Renal cortical epithelial cell (primary cell): Measurements from ENCODE around the gene SH3BGRL. TPM values are rescaled to one million over a fixed set of nuclear protein-coding genes. Genes with fewer than 3 reads are reported as not detected.

Experiments
- DNase-seq: peaks from one replicate; pipeline ENCODE4 v3.0.0-alpha.2; 2011; ENCODE audit warnings: low read depth
- total RNA-seq: library from RNA; depleted of rRNA; stranded (reverse); fragments of >200 nt; gene quantifications from 2 replicates; pipeline ENCODE4 v1.2.3, GENCODE V29; 2014

Gene SH3BGRL
- 35.4 and 101 TPM in 2 replicates for total RNA-seq

DNA sequence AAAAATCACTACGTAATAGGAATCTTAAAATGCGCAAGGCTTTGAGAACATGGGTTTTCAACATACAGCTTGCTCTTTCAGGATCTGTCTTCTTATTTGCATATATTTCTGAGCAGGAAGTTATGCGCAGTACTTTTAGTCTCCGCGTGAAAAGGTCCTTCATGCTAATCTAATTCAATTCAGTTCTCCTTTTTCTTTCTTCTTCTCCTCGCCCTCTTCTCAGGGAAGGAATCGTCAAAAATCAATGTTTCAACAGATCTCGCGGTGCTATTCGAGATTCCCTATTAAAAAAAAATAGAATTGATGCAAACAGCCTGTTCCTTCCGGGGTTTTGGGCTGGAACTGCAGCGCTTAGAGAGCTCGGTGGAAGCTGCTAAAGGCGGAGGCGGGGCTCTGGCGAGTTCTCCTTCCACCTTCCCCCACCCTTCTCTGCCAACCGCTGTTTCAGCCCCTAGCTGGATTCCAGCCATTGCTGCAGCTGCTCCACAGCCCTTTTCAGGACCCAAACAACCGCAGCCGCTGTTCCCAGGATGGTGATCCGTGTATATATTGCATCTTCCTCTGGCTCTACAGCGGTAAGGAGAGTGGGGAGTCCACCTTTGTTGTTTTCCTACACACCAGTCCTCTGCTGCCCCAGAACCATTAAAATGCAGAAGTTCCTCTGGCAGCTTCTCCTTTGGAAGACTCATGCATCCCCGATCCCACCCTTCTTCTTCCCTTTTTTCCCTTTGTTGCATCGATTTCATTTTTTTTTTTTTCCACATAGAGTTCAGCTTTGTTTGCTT, at the start of gene SH3BGRL, which contains the start of gene HMGN5:
Gene SH3BGRL (plus strand): TSS at position 432 of the 785 bp plus-strand sequence. CDS start 99 bp downstream, at position 531.
Gene HMGN5 (minus strand): TSS at position 243 of the 785 bp plus-strand sequence. CDS start 80,364 bp downstream, outside the sequence.
- peak; percentile 80 for DNase-seq

GRCh38 chrX:81168391-81168790, 33.5 kb upstream of the SH3BGRL start:
- DNase-seq = no peak

DNA sequence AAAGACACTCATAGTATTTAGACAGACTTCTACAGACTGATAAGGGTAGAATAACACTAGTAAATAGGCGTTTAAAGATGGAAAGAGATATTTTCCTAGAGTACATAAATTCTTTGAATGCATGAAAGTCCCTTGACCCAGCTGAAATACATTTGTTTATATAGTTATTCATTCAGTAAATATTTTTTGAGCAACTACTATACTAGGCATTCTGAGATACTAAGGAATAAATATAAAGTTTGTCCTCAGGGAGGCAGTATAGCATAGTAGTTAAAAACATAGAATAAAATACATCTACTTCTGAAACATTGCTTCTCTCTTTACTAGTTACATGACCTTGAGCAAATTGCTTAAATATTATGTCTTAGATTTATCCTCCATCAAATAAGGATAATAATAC, 27.6 kb upstream of the SH3BGRL start:
- peak; percentile 16 for DNase-seq

DNA sequence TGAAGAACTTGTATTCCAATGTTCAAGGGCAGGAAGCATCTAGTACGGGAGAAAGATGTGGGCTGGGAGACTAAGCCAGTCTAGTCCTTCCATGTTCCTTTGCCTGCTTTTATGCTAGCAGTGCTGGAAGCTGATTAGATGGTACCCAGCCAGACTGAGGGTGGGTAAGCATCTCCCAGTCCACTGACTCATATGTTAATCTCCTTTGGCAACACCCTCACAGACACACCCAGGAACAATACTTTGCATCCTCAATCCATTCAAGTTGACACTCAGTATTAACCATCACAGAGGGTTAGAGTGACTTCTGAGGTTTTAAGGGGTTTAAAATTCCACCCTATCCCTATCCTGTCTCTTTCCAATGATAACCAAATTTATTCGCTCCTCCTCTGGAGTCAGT, 6.6 kb upstream of the SH3BGRL start:
- no peak for DNase-seq

- DNase-seq = peak; percentile 38
Measured at GRCh38 chrX:81195712-81196111, 6.2 kb upstream of the SH3BGRL start.

- DNase-seq = no peak
Measured at GRCh38 chrX:81201071-81201470, 831 bp upstream of the SH3BGRL start.

GRCh38 chrX:81202456-81202819, 536 bp downstream of the SH3BGRL start:
- DNase-seq = no peak

- no peak for DNase-seq
Measured at GRCh38 chrX:81202943-81203342, 1.0 kb downstream of the SH3BGRL start.

DNA sequence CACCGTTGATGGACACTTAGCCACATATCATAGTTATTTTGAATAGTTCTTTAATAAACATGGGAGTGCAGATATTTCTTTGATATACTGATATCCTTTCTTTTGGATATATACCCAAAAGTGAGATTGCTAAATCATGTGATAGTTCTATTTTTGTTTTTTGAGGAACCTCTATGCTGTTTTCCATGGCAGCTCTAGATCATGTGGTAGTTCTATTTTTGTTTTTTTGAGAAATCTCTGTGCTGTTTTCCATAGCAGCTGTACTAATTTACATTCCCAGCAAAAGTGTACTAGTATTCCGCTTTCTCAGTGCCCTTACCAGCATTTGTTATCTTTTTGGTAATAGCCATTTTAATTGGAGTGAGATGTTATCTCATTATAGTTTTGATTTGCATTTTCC, 3.6 kb downstream of the SH3BGRL start:
- DNase-seq = no peak

- DNase-seq = no peak
Measured at GRCh38 chrX:81206476-81206875, 4.6 kb downstream of the SH3BGRL start.

DNA sequence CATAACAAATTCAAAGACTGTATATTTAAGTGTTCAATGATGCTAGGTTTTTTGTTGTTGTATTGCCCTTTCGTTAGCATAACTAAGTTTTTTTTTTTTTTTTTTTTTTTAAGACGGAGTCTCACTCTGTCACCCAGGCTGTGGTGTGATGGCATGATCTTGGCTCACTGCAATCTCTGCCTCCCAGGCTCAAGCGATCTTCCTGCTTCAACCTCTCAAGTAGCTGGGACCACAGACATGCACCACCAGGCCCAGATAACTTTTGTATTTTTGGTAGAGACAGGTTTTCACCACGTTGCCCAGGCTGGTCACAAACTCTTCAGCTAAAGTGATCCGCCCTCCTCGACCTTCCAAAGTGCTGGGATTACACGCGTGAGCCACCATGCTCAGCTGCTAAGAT, 7.0 kb downstream of the SH3BGRL start:
- DNase-seq = no peak

DNA sequence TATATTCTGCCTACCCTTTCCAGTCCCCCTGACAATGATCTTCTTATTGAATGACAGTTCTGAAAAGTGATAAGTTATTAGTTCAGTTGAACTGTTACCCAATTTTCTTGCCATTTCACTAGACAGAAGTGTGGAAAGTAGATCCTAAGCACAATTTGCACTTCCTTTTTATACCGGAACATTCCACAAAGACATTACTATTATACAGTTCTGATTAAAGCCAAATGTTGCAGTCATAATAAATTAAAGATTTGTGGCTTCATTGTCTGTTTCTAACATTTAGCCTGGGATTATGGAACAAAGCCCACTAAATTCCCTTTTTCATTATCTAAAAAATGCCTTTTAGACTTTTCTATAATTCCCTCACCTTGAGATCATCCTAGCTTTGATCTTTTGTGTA, 13.8 kb downstream of the SH3BGRL start:
- no peak for DNase-seq

- DNase-seq = no peak
Measured at GRCh38 chrX:81229229-81229628, 27.3 kb downstream of the SH3BGRL start.

- DNase-seq = no peak
Measured at GRCh38 chrX:81229901-81230300, 28.0 kb downstream of the SH3BGRL start.

DNA sequence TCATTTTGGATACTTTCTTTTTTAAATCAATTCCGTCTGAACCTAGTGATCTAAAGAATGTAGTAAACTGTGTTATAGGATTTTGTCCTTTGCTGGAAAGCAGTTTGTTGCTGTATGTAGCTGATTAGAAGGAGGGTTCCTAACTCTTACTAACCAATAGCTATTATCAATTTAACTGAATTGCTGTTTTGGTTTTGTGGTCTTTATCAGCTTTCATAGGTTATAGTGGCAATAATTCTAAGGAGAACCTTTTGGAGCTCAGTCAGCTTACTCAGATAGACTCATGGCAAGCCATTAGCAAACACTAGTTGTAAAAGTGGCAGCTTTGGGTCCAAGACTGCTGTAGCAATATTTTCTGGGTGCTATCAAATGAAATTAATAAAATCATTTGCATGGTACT, 29.6 kb downstream of the SH3BGRL start:
- no peak for DNase-seq

DNA sequence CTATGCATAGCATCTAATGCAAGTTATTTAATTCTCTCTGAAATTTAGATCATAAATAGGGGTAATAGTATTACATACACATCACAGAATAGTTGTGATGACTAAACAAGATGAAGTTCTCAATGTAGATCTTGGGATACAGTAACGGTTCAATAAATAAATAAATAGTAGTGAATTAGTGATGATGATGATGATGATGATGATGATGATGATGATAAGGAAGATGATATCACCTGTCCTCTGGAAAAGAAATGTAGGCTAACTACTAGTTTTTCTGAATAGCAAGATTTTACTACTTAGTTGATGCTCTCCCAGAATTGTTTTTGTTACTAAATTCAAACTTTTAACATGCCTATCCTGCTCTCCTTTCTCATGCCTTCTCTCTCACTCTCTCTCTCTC, 30.3 kb downstream of the SH3BGRL start:
- DNase-seq = no peak

DNA sequence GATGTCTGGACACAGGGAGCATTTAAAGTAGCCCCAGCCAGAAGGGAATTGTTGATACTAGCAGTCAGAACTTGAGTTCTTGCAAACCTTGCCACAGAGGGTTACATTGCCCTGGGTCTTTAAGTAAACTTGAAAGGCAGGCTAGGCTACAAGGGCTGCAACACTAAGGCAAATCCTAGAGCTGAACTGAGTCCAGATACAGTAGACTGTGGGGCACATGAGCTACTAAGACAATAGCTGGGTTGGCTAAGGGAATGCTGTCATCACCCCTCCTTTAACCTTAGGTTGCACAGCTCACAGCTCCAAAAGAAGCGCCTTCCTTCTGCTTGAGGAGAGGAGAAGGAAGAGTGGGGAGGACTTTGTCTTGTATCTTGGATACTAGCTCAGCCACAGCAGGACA, 35.6 kb downstream of the SH3BGRL start:
- no peak for DNase-seq

DNA sequence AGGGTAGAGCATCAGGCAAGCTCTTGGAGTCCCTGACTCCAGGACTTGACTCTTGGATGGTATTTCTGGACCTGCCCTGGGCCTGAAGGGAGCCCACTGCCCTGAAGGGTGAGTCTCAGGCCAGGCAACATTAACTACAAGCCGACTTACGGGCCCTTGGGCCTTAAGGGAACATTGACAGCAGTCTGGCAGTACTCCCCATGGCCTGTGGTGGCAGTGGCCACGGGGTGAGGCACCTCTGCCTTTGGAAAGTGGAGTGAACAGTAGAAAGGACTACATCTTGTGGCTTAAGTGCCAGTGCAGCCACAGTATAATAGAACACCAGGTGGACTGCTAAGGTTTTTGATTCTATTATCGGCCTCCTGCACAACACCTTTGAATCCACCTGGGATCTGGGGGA, 36.3 kb downstream of the SH3BGRL start:
- DNase-seq = no peak

DNA sequence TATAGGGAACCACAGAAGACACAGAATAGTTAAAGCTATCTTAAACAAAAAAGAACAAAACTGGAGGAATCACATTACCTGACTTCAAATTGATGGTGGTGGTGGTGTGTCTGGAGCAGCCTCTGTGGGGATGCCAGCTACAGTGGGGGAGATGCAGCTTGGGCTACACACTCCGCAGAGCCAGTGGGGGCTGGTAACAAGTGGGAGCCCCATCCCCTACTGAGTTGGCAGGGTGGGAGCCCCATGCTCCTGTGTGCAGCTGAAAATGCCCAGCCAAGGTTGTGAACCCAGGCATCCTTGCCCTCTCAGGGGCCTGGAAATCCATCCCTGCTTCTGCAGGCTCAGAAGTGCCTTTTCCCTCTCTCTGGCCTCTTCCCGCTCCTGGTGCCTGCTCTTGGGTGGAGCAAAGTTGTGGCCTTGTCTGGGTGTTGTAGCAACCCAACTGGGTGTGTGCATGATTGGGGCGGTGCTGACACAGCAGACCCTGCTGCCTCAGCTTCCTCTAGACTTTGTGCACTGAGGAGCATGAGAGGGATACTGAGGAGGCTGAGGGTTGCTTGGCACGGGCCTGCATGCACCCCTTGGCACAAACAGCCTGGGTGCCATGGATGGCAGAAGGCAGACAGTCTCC, 38.9 kb downstream of the SH3BGRL start:
- DNase-seq = no peak

DNA sequence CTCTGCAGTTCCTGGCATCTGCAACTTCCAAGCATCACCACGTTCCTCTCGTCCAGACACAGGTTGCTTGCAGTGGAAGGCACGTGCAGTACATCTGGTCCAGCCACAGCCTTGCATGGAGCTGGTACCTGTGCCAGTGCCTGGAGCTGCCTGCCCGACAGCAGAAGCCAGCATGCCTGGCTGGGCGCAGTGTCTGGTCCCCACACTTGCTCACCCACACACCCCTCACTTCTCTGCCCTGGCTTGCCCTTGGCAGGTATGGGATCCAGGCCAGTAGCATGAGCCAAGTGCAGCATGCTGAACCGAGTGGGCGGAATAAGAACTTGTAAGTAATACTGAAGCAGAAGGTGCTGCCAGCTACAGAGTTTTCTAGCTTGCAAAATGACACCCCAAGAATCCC, 39.9 kb downstream of the SH3BGRL start:
- DNase-seq = no peak

GRCh38 chrX:81255876-81256275, 54.0 kb downstream of the SH3BGRL start:
- DNase-seq = no peak

DNA sequence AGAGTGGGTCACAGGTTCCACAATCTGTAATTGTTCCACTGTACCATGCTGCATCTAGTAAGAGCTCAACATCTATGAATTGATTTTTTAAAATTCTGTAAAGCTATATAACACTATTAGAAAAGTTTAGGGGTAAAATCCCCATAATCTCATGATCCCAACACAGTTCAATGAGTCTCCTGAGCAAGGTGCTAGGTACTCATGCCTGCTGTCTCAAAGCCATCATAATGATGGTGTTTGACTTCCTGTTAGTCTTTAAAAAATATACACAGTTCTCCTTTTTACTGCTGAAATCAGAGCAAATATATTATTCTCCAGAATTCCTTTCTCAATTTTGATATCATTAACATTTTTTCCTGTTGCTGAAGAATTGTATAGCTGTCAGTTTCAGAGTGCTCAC, 55.9 kb downstream of the SH3BGRL start:
- no peak for DNase-seq

DNA sequence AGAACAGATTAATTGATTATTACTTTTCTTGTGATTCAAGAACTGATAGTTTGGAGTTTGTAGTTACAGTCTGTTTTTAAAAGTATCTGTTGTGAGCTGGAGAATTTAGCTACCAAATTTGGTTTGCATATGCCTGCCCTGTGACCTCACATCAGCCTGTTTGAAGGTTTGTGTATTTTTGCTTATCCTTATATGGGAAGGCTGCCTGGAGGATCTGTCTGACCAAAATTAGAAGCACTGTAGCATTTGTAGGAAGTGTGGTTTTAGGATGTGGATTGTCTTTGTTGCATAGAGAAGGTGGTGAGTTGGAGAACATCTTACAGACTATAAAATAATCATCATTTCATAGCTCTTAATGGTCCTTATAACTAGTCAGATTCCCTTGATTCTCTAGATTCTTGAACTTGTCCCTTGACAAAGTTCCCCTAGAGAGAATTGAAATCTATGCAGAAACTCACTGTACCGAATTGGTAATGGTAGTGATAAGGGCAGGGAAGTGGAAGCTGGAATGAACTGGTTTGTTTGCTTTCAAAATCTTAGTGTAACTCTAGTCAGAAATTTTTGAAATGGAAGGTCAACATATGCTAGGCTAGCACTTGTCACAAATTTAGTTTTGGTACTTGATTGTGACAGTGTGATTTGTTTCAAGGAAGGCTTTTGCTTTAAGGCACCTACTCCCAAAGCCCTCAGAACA, 57.3 kb downstream of the SH3BGRL start:
- peak; percentile 11 for DNase-seq
